Esophagus squamous epithelium (tissue), 5 donors: ENCODE results near the gene GBGT1. TPM values are rescaled to one million over a fixed set of nuclear protein-coding genes. Genes with fewer than 3 reads are reported as not detected.
"Not testable (repeated sequence)": the region's sequence is repeated elsewhere in the genome, so short reads cannot be mapped to it uniquely, and the experiment has no call there.

Experiments
- DNase-seq: peaks from one replicate; lab custom pipeline; 2025; lab: John Stamatoyannopoulos, UW
- H3K27ac ChIP-seq, 4 donors: fragments of 200-600 bp; sonication (generic); one replicate each; pipeline ENCODE4 v1.5.1; 2016 to 2019; ENCODE audit warnings: mild to moderate bottlenecking in 1 of 4
- H3K27me3 ChIP-seq, 4 donors: fragments of 200-600 bp; sonication (generic); 1 replicate in 3 of 4; 2 replicates in 1 of 4; pipeline versions ENCODE4 v1.5.1 to v1.6.0; 2017 to 2021; ENCODE audit warnings: antibody characterized with exemption in 1 of 4
- H3K36me3 ChIP-seq, 3 donors: fragments of 200-600 bp; sonication (generic); one replicate each; pipeline ENCODE4 v1.5.1; 2016 to 2019
- H3K4me1 ChIP-seq, 3 donors: fragments of 200-600 bp; sonication (generic); one replicate each; pipeline ENCODE4 v1.5.1; 2017 to 2019
- H3K4me3 ChIP-seq, 4 donors: fragments of 200-600 bp; sonication (generic); 1 replicate in 3 of 4; 2 replicates in 1 of 4; pipeline ENCODE4 v1.5.1; 2016 to 2019; ENCODE audit warnings: mild to moderate bottlenecking in 2 of 4, moderate library complexity in 1 of 4
- H3K9me3 ChIP-seq, 3 donors: fragments of 200-600 bp; sonication (generic); one replicate each; pipeline ENCODE4 v1.5.1; 2016 to 2019
- POLR2A ChIP-seq, 4 donors: fragments of 450-650 bp; IDR thresholded peaks; one replicate each; pipeline ENCODE4 v1.6.1; 2017; ENCODE audit warnings: antibody characterized with exemption in 4 of 4, mild to moderate bottlenecking in 4 of 4, moderate library complexity in 3 of 4
- WGBS, 2 donors: methylation state at CpG; one replicate each; pipeline ENCODE4 v1.1.5; 2018; 5-methylcytosine and 5-hydroxymethylcytosine counted together
- intact Hi-C: fragments of 100-400 bp; cut with DNase I; formaldehyde crosslinking; loops from one replicate; pipeline ENCODE4 v1.15.0; 2022
- total RNA-seq, 4 donors: library from RNA; depleted of rRNA; stranded (reverse); fragments of >200 nt; gene quantifications; one replicate each; pipeline ENCODE4 v1.1.0, GENCODE V29; 2016
- TF ChIP-seq, protein P1 (sequence below), 6 experiments: fragments of 450-650 bp in 4 of 6; fragments of 200-600 bp in 2 of 6; sonication (generic) in 2 of 6; IDR thresholded peaks; one replicate each; pipeline ENCODE4 v1.5.1; 2016 to 2019; ENCODE audit warnings: antibody characterized with exemption in 6 of 6, mild to moderate bottlenecking in 4 of 6, moderate library complexity in 4 of 6
- donor health status: DM: yes; HTN: yes; CAD: no.

Gene GBGT1
- total RNA-seq, 4 donors from 2014 or later = 3.0 to 8.8 (median 3.8) TPM

DNA sequence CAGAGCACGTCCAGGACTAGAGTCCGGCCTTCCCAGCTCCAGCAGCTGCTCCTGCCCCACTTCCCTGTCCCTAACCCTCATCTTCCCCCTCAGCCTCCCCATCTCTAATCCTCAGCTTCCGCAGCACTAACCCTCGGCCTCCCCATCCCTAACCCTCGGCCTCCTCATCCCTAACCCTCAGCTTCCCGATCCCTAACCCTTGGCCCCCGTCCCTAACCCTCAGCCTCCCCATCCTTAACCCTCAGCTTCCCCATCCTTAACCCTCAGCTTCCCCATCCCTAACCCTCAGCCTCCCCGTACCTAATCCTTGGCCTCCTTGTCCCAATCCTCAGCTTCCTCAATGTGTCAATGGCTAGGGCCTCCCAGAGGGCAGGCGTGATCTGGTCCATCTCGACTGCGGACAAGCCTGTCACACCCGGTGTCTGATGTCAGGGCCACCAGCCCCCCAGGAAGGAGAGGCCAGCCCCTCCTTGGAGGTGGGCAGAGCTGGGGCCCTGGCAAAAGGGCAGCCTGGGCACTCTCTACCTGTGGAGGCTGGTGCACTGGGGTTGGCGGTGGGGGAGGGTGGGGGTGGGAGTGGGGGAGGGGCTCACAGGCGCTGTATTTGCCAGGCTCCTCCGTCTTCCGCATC, 43.9 kb upstream of the GBGT1 start:
- H3K9me3 ChIP-seq = peaks cover 0 to 5% (median 0%) of the 10 kb centered on the region in 3 donors
- no peak overlapping the region for H3K27ac ChIP-seq
- no peak for DNase-seq
- WGBS, 2 donors = 78 to 81% methylated on average over 9 to 11 of the region's 16 CpGs
- no peaks in the 10 kb centered on the region for H3K36me3 ChIP-seq
- H3K4me3 ChIP-seq = no peak overlapping the region
- no peak for TF ChIP-seq POLR2A (IDR thresholded peaks at IDR 0.05)
- TF ChIP-seq, protein P1, sequence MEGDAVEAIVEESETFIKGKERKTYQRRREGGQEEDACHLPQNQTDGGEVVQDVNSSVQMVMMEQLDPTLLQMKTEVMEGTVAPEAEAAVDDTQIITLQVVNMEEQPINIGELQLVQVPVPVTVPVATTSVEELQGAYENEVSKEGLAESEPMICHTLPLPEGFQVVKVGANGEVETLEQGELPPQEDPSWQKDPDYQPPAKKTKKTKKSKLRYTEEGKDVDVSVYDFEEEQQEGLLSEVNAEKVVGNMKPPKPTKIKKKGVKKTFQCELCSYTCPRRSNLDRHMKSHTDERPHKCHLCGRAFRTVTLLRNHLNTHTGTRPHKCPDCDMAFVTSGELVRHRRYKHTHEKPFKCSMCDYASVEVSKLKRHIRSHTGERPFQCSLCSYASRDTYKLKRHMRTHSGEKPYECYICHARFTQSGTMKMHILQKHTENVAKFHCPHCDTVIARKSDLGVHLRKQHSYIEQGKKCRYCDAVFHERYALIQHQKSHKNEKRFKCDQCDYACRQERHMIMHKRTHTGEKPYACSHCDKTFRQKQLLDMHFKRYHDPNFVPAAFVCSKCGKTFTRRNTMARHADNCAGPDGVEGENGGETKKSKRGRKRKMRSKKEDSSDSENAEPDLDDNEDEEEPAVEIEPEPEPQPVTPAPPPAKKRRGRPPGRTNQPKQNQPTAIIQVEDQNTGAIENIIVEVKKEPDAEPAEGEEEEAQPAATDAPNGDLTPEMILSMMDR (IDR thresholded peaks at IDR 0.05) = no peak
- H3K27me3 ChIP-seq = peaks cover 0 to 70% (median 0%) of the 10 kb centered on the region in 4 donors
- intact Hi-C loops = no loop called here
- H3K4me1 ChIP-seq = no peaks in the 10 kb centered on the region

DNA sequence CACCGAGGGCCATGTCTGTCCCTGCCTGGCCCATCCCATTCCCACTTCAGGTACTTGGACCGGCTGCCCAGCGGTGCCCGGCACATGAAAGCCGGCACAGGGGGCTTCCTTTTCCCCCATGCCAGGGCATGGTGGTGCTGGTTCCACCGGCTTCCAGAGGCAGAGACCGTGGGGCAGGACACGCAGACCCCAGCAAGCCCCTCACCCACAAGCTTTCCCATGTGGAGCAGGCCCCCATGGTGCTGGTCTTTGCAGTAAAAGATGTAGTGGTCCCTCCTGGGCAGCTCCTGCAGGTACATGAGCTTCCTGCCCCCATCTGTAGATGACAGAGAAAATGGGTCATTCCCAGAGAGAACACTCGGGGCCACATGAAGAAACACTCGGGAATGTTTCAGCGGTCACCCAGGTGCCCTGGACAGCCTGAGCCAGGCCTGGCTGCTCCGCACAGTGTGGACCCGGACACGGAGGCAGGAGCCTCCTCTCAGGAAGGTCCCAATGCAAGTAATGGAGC, 43.4 kb upstream of the GBGT1 start:
- H3K27me3 ChIP-seq = peaks cover 0 to 64% (median 0%) of the 10 kb centered on the region in 4 donors
- TF ChIP-seq, protein P1 (IDR thresholded peaks at IDR 0.05) = no peak
- TF ChIP-seq POLR2A (IDR thresholded peaks at IDR 0.05) = no peak
- peaks cover 0 to 5% (median 0%) of the 10 kb centered on the region in 3 donors for H3K9me3 ChIP-seq
- no peaks in the 10 kb centered on the region for H3K36me3 ChIP-seq
- WGBS, 2 donors = 67 to 89% methylated on average over 3 to 7 of the region's 14 CpGs
- no peak for DNase-seq
- H3K27ac ChIP-seq = no peak overlapping the region
- intact Hi-C loops = no loop called here
- no peaks in the 10 kb centered on the region for H3K4me1 ChIP-seq
- no peak overlapping the region for H3K4me3 ChIP-seq

DNA sequence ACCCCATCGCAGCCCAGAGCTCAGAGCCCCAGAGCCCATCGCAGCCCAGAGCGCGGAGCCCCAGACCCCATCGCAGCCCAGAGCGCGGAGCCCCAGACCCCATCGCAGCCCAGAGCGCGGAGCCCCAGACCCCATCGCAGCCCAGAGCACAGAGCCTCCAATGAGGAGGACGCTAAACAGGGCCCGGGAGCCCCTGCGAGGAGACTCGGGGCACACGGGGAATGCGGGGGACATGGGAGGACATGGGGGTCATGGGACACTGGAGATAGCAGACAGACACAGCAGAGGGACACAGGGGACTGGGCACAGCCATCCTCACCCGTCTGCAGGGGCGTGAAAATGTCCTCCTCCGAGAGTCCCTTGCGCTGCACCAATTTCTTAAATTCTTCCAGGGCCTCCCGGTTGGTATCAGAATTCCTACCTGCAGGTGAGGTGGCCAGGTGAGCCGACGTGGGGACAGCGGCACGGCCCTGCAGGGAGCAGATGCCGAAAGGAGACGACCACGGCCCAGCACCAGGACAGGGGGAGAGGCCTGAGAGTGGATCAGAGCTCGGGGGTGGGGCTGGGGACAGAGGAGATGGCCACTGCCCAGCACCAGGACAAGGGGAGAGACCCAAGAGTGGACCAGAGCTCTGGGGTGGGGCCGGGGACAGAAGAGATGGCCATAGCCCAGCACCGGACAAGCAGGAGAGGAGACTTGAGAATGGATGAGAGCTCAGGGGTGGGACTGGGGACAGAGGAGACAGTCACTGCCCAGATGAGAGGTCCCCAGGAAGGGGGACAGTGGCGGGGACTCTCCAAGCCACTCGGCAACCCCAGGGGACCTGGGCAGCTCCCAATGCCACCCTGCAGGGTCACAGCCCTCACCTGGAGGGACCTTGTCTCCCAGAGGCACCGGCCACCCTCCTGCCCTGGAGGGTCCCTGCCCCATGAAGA, 42.5 kb upstream of the GBGT1 start:
- WGBS, 2 donors = 63 to 77% methylated on average over 10 to 15 of the region's 35 CpGs
- Histone ChIP-seq H3K4me3 (no peak overlapping the region), H3K4me1 (no peaks in the 10 kb centered on the region), H3K27ac (no peak overlapping the region), H3K27me3 (peaks cover 0 to 66% (median 0%) of the 10 kb centered on the region in 4 donors), H3K36me3 (no peaks in the 10 kb centered on the region), H3K9me3 (peaks cover 0 to 1% (median 0%) of the 10 kb centered on the region in 3 donors)
- no peak for DNase-seq
- TF ChIP-seq, protein P1 (IDR thresholded peaks at IDR 0.05) = no peak
- no peak for TF ChIP-seq POLR2A (IDR thresholded peaks at IDR 0.05)
- intact Hi-C loops = no loop called here

DNA sequence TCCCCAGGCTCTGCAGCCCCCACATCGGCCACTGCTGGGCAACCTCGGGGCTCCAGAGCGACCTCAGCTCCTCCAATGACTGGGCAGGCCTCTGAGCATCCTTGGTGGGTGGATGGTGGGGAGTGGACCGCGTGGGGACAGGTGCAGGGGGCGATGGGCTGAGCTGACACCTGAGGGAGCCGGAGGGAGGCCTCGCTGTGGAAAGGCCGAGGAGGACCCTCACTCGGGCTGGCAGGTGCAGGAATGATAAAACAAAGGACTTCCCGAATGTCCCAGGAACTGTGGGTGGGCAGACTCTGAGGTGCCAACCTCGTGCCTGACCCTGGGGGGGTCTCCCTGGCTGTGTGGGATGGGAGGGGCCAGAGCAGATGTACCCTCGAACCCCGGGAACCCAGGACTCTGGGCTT, 41.8 kb upstream of the GBGT1 start:
- intact Hi-C loops, H3K27ac ChIP-seq, H3K4me1 ChIP-seq, H3K9me3 ChIP-seq, DNase-seq, H3K36me3 ChIP-seq, H3K4me3 ChIP-seq: not testable (repeated sequence)
- H3K27me3 ChIP-seq = peaks cover 0 to 66% (median 0%) of the 10 kb centered on the region in 4 donors
- 63 to 80% methylated on average over 2 to 5 of the region's 14 CpGs for WGBS, 2 donors

DNA sequence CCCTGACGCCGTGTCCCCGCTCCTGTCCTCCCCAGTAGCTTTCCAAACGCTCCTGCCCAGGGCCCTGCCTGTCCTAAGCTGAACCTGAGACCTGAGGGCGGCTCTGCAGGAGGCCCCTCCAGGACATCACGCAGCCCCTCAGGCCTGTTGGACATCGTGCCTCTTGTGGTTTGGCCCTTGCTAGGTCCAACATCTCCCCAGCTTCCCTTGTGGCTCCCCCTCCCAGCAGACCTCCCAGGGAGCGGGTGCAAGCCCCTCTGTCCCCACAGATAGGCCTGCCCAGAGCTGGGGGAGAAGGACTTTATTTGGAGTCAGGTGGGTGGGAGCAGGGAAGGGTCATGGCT, 41.3 kb upstream of the GBGT1 start:
- no peaks in the 10 kb centered on the region for H3K36me3 ChIP-seq
- 77% methylated on average over 7 of the region's 8 CpGs; no CpG with 5 or more reads in 1 of the 2 donors for WGBS, 2 donors

More for the DNA sequence above, 41.3 kb upstream of the GBGT1 start:
- Histone ChIP-seq H3K9me3 (no peaks in the 10 kb centered on the region), H3K27me3 (peaks cover 0 to 66% (median 0%) of the 10 kb centered on the region in 4 donors), H3K4me3 (no peak overlapping the region), H3K4me1 (no peaks in the 10 kb centered on the region), H3K27ac (no peak overlapping the region)
- no peak for TF ChIP-seq POLR2A (IDR thresholded peaks at IDR 0.05)
- intact Hi-C loops = no loop called here
- DNase-seq = no peak
